HG03469 (cell line): ENCODE results near the gene NBPF6.
A peak's percentile ranks its signal among the peaks of the same experiment; 100 is the strongest.
"Not testable (repeated sequence)": the region's sequence is repeated elsewhere in the genome, so short reads cannot be mapped to it uniquely, and the experiment has no call there.

Experiments
- ATAC-seq: cut with Tn5 transposase; IDR thresholded peaks from one replicate; pipeline ENCODE4 v1.9.1; 2021; ENCODE audit warnings: mild to moderate bottlenecking, moderate library complexity, moderate number of reproducible peaks; ENCODE audit not compliant: unreplicated experiment

NBPF6 gene, protein sequence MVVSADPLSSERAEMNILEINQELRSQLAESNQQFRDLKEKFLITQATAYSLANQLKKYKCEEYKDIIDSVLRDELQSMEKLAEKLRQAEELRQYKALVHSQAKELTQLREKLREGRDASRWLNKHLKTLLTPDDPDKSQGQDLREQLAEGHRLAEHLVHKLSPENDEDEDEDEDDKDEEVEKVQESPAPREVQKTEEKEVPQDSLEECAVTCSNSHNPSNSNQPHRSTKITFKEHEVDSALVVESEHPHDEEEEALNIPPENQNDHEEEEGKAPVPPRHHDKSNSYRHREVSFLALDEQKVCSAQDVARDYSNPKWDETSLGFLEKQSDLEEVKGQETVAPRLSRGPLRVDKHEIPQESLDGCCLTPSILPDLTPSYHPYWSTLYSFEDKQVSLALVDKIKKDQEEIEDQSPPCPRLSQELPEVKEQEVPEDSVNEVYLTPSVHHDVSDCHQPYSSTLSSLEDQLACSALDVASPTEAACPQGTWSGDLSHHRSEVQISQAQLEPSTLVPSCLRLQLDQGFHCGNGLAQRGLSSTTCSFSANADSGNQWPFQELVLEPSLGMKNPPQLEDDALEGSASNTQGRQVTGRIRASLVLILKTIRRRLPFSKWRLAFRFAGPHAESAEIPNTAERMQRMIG

DNA sequence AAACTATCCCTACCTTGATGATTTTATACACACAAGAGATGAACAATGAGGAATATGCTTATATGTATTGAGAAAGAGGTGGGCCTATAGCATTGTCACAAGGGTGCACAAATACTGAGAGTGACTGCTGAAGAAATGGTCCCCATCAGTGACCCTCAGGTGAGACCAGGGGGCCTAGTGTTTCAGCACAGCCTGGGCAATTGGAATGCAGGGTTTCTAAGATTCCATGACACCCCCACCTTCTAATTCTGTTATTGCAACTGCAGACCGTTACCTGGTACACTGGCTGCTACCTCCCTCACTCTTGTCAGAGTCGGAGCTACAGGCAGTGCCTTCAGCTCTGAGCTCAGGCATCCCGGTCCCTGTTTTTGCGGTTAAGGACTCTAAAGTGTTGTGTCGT, at the start of gene NBPF6:
Gene NBPF6, plus strand, starts transcription at position 301 of the 400 bp plus-strand sequence. CDS start 259 bp downstream, outside the sequence.
- ATAC-seq: not testable (repeated sequence)

DNA sequence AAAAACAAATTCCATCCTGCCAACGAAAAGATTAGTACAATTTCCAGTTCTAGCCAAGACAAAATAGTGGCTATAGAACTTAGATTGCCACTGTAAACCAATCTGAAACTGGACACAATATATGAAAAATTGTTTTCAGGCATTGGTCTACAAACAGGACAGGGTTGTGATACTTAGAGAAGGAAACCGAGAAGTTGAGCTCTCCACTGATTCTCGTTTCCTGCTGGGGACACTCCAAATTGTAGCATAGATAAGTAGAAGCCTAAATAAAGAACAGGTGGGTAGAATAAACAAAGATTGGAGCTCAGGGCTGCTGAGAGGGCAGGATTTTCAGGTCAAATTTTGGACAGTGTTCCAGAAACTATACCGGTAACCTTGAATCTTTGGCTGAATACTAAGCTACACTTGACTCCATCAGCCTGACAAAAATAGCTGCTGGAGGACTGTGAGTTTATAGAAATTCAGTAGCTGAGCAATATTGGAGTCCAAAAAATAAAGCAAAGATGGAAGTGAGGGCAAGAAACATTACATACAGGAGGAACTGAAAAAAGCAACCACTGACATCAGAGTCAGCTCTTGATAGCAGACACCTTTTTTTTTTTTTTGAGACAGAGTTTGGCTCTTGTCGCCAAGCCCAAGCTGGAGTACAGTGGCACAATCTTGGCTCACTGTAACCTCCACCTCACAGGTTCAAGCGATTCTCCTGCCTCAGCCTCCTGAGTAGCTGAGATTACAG, 38.9 kb upstream of the NBPF6 start:
- not testable (repeated sequence) for ATAC-seq

DNA sequence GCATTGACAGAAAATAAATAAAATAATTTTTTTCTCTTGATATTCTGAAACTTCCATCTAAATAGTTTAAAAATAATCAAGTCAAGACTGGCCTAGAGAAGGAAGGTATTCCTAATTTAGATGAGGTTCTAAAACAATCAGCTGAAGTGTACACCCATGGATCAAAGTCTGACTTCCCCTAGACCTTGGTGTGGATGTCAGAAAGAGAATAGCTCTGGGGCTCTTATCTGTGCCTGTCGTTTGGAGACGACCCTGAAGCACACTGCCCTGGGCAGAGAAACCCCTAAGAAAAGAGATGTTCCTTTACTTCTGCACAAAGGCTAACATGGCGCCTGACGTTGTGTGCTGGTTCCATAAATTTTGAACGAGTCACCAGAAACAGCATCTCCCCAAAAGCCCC, 30.0 kb upstream of the NBPF6 start:
- not testable (repeated sequence) for ATAC-seq

DNA sequence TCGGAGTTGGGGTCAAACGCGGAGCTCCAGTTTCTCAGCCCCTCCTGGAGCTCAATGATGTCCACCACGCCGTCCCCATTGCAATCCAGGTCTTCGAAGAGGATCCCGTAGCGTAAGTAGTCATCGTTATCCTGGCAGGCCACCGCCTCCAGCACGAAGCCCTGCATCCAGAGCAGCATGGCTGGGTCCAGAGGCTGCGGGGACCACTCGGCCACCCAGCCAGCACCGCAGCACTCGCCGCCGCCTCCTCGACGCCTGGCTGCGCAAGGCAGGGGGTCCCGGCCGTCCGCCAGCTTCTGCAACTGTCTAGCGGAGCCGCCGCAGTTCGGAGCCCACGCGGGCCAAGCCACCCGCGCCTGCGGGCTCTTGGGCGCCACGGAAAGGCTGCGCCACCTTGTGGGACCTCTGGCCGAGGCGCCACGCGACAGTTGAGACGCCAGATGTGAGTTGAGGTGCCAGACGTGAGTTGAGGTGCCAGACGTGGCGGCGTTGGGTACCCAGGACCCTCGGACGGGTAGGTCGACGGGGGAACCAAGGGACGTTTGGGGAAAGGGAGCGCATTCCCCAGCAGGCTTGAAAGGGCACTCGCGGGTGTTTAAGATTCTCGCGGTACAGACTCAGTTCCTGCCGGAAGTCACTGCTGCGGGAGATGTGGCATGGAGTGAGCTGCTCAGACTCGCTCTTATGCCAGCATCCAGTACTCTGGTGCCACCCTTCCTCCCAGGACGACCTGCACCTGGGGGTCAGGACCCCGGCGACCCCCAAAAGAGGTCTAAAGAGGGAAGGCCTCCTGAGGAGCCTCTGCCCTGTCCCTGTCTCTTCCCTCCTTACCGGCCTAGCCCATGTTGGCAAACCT, 28.9 kb upstream of the NBPF6 start:
- not testable (repeated sequence) for ATAC-seq

DNA sequence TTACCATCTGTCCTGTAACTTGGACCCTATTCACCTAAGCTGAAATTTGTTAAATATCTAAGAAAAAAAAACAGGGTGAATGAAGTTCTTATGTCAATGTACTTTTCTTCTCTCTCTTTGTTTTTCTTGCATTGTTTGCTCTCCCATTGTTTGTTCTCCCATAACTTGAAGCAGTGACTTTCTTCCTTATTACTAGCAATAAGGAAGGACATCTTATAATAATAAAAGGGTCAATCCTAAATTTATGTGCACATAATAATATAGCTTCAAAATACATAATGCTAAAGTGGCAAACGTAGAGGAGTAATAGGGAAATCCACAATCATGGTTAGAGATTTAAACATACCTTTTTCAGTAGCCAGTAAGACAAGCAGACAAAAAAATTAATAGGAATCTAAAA, 23.3 kb upstream of the NBPF6 start:
- not testable (repeated sequence) for ATAC-seq

DNA sequence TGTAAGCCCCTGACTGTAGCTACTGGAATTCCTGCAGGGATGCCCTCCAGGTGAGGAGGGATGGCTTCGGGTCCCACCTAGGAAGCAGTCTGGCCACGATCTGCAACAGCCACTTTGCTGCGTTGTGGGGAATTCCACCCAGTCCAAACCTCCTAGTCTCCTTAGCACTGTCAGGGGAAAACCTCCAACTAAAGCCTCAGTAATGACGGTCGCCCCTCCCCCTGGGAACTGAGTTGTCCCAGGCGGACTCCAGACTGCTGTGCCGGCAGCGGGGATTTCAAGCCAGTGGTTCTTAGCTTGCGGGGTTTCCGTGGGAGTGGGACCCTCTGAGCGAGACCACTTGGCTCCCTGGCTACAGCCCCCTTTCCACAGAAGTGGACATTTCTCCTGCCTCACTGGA, 18.1 kb upstream of the NBPF6 start:
- not testable (repeated sequence) for ATAC-seq

DNA sequence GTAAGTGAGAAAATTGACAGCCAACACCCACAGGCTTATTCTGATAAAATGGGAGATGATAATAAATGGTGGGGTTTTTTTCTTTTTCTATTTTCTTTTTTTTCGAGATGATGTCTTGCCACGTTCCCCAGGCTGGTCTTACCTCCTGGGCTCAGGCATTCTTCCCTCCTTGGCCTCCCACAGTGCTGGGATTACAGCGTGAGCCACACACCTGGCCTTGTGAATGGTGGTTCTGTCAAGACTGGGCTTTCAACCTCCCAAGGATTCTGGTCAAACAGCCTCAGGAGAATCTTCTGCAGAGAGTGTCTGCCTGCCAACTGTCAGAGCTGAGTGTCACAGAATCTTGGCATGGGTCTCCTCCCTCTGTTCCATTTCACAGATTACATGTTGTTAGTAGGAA, 16.7 kb upstream of the NBPF6 start:
- not testable (repeated sequence) for ATAC-seq

DNA sequence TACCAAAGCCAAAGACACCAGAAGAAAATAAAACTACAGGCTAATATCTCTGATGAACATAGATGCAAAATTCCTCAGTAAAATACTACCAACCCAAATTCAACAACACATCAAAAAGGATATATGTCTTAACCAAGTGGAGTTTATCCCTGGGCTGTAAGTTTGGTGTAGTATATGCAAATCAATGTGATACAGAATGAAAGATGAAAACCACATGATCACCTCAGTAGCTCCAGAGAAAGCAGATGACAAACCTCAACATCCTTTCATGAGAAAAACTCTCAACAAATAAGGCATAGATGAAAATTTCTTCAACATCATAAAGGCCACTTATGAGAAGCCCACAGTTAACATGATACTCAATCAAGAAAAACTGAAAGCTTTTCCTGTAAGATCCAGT, 11.6 kb upstream of the NBPF6 start:
- ATAC-seq: peak; percentile 96

DNA sequence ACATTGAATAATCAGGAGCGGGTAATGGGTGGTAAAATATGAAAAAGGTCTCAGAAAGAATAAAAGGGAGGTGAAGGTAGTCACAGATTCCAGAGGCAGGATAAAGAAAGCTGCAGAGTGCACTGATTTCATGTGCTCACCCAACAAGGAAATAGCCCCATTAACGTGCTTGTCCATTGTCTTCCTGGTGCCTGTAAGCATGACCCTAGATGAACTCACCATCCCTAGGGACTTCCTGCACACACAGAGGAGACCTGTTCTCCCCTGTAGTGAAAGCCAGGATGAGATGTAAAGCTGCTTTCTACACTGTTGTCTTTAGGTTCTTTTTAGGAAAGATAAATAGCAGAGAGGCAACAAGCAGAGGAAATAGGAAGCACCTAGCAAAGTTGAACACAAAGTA, 4.4 kb downstream of the NBPF6 start:
- not testable (repeated sequence) for ATAC-seq

DNA sequence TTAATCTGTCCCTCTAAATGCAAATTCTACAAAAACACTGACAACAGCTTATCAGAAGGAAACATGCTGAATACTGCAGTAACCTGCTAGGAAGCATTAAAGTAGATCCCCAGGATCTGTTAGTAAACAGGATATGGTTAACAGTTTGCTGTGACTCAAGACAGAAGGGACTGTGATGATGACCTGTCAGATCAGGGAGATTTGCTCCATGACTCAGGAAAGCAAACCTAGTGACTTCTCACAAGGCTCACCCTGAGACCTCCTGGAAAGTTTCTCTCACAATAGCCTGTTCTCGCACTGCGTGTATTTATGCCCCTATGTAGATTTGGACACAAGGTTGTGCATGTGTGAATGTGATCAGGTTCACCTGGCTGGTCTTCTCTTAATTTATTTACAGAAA, 8.5 kb downstream of the NBPF6 start:
- ATAC-seq: not testable (repeated sequence)

DNA sequence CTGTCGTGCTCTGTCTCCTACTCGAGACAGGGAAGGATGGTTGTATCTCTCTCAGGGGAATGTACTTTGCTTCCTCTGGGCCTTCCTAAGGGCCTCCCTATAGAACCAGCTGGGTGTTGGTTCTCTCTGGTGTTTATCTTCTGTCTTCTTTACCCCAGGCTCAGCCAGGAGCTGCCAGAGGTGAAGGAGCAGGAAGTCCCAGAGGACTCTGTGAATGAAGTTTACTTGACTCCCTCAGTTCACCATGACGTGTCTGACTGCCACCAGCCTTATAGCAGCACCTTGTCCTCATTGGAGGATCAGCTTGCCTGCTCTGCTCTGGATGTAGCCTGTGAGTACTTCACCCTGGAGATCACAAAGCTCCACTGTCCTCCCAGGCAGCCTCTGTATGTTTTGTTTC, 11.6 kb downstream of the NBPF6 start:
- not testable (repeated sequence) for ATAC-seq

DNA sequence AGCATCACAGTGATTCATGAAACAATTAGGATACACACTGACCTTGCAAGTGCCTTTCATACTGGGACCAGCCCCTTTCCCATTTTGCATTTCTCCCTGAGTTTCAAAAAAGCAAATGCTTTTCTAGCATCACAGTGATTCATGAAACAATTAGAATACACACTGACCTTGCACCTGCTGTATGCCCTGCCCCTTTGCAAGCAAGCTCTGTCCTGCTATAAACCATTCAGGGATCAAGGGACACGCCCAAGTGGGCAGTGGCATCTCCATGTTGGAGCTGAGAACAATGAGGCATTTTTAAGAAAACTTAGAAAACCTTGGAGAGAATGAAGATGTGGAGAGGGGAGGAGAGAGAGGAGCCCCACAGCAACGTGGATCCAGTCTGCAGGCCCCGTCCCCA, 13.8 kb downstream of the NBPF6 start:
- not testable (repeated sequence) for ATAC-seq

DNA sequence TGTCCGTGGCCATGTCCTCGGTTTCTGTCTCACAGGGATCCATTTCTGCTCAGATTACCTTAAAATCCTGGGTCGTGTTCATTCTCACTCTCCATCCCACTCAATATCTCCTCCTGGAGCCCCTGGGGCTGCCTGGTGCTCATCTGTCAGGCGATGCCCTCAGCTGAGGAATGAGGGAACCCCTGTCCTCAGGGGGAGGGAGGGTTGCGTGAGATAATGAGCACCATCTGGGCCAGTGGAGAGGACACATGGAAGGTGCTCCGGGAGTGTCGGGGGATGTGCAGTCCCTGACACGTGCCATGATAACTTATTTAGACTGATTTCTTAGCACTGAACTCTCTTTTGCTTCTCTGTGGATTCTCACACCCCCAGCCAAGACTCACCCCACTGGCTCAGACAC, 16.0 kb downstream of the NBPF6 start:
- ATAC-seq: not testable (repeated sequence)

DNA sequence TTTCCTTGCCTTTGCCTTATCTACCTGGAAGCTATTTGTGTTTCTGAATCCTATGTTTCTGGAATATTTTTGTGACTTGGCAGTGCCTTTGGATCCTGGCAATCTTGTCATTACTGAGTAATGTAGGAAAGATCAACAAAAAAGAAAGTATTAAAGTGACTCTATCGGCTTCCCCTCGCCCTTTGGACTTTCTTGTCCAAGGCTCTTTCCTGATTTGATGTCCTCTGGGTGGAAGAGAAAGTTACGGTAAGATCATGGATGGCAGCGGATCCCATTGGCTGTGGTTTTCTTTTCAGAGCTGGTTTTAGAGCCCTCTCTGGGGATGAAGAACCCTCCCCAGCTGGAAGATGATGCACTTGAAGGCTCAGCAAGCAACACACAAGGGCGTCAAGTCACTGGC, 17.0 kb downstream of the NBPF6 start:
- ATAC-seq: not testable (repeated sequence)

DNA sequence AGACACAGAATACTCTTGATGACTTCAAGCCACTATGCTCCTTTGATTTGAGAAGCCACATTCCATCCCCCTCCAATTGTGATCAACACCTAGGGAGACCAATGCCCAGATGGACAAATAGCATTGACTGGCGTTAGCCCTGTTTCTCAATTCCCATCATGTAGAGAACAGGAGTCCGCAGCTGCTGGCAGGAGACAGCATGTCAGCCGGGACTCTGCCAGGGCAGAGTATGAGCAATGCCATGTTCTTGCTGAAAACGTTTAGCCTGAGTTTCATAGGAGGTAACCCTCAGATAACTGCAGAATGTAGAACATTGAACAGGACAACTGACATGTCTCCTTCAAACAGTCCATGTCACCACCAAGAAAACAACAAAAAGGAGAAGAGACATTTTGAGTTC, 20.6 kb downstream of the NBPF6 start:
- not testable (repeated sequence) for ATAC-seq

DNA sequence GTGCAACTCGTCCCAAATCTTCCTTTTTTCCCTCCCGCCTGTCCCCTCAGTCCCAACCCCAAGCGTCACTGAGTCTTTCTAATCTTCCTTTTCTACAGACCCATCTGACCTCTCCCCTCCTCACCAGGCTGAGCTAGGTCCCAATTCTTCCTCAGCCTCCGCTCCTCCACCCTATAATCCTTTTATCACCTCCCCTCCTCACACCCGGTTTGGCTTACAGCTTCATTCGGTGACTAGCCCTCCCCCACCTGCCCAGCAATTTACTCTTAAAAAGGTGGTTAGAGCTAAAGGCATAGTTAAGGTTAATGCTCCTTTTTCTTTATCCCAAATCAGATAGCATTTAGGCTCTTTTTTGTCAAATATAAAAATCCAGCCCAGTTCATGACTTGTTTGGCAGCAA, 24.4 kb downstream of the NBPF6 start:
- ATAC-seq: not testable (repeated sequence)

DNA sequence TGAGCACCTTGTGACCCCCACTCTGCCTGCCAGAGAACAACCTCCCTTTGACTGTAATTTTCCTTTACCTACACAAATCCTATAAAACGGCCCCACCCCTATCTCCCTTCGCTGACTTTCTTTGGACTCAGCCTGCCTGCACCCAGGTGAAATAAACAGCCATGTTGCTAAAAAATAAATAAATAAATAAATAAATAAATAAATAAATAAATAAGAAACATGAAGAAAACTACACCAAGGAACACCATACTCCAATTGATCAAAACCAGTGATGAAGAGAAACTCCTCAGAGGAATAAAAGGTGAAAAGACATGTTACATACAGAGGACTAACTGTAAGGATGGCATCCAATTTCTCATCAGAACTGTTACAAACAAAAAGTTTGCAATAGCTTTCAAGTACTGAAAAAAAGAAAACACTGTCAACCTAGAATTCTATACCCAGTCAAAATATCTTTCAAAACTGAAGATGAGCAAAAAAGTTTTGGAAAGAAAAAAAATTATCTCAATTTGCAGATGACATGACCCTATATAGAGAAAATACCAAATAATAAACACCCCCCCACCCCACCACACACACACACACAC, 28.4 kb downstream of the NBPF6 start:
- no peak for ATAC-seq

DNA sequence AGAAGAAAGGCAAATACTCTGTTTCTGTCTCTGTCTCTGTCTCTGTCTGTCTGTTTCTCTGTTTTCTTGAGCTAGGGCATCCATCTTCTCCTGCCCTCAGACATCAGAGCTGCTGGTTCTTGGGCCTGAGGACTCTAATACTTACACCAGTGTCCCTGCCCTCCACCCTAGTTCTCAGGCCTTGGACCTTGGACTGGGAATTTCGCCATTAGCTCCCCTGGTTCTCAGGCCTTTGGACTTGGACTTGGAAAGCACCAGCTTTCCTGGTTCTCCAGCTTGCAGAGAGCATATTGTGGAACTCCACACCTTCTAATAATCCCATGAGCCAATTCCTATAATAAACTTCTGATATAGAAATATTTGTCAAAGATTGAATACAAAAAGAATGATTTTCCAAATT, 32.6 kb downstream of the NBPF6 start:
- no peak for ATAC-seq

DNA sequence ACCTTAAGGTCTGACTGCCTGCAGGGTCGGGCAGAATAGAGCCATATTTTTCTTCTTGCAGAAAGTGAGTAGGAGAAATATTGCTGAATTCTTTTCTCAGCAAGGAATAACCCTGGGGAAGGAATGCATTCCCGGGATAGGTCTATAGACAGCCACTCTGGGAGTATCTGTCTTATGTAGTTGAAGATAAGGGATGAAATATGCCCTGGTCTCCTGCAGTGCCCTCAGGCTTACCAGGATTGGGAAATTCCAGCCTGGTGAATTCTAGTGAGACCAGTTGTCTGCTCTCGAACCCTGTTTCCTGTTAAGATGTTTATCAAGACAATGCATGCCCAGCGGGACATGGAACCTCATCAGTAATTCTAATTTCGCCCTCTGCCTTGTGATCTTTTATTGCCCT, 35.8 kb downstream of the NBPF6 start:
- not testable (repeated sequence) for ATAC-seq

DNA sequence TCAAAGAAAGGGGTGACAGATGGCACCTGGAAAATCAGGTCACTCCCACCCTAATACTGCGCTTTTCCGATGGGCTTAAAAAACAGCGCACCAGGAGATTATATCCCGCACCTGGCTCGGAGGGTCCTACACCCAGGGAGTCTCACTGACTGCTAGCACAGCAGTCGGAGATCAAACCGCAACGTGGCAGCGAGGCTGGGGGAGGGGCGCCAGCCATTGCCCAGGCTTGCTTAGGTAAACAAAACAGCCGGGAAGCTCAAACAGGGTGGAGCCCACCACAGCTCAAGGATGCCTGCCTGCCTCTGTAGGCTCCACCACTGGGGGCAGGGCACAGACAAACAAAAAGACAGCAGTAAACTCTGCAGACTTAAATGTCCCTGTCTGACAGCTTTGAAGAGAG, 36.6 kb downstream of the NBPF6 start:
- ATAC-seq: not testable (repeated sequence)
